Posterior cingulate gyrus (tissue), 11 donors: ENCODE results near the gene MAGEC2.

Experiments
- DNase-seq, 10 donors: peaks; one replicate each; pipeline versions ENCODE4 v3.0.0 to v3.0.0-alpha.2; 2020 to 2021; ENCODE audit warnings: mixed read lengths in 3 of 10
- intact Hi-C: fragments of 100-400 bp; cut with DNase I; formaldehyde crosslinking; loops from one replicate; pipeline ENCODE4 v1.15.1; 2023

Gene MAGEC2

GRCh38 chrX:142204522-142205433, at the start of gene MAGEC2:
MAGEC2 (minus strand) TSS chrX:142205290; CDS start chrX:142203987, 1,303 bp downstream.
- intact Hi-C loops, result no loop called here
- peak in 1 of 10 donors; percentile 66 for DNase-seq

GRCh38 chrX:142251680-142252079, 46.6 kb upstream of the MAGEC2 start:
- intact Hi-C loops, result no loop called here
- no peak for DNase-seq

GRCh38 chrX:142251202-142251601, 46.1 kb upstream of the MAGEC2 start:
- DNase-seq, result no peak
- intact Hi-C loops, result no loop called here

- DNase-seq, result no peak
- intact Hi-C loops, result no loop called here
These were observed 45.4 kb upstream of the MAGEC2 start for GRCh38 chrX:142250502-142250901.

GRCh38 chrX:142249721-142250120, 44.6 kb upstream of the MAGEC2 start:
- DNase-seq, result no peak
- intact Hi-C loops, result no loop called here

GRCh38 chrX:142244568-142244967, 39.5 kb upstream of the MAGEC2 start:
- peak in 1 of 10 donors; percentile 65 for DNase-seq
- intact Hi-C loops, result no loop called here

GRCh38 chrX:142238536-142238935, 33.4 kb upstream of the MAGEC2 start:
- no peak for DNase-seq
- intact Hi-C loops, result no loop called here

- intact Hi-C loops, result no loop called here
- DNase-seq, result no peak
These were observed 28.3 kb upstream of the MAGEC2 start for GRCh38 chrX:142233400-142233799.

- no peak for DNase-seq
- intact Hi-C loops, result no loop called here
These were observed 9.0 kb upstream of the MAGEC2 start for GRCh38 chrX:142214081-142214480.

- DNase-seq, result no peak
- intact Hi-C loops, result no loop called here
These were observed 4.0 kb downstream of the MAGEC2 start for GRCh38 chrX:142201113-142201512.

GRCh38 chrX:142186103-142186502, 19.0 kb downstream of the MAGEC2 start:
- intact Hi-C loops, result no loop called here

GRCh38 chrX:142184756-142185602, 20.1 kb downstream of the MAGEC2 start:
- DNase-seq, result no peak
- intact Hi-C loops, result no loop called here

More at GRCh38 chrX:142186103-142186502, 19.0 kb downstream of the MAGEC2 start:
- DNase-seq, result no peak

- no peak for DNase-seq
- intact Hi-C loops, result no loop called here
These were observed 48.5 kb downstream of the MAGEC2 start for GRCh38 chrX:142156567-142156966.
